Spinal cord (tissue), 10 donors: ENCODE results near the gene CTSZ. TPM values are rescaled to one million over a fixed set of nuclear protein-coding genes. Genes with fewer than 3 reads are reported as not detected.

ENCODE experiments used
- DNase-seq, 6 donors: peaks; one replicate each; pipeline versions ENCODE4 v3.0.0 to v3.0.0-alpha.2; 2013 to 2015; ENCODE audit warnings: low spot score in 6 of 6, low read depth in 4 of 6
- H3K27ac ChIP-seq: one replicate; pipeline ENCODE4 v1.5.1; 2013; ENCODE audit warnings: low read depth, low read length, control low read depth
- H3K27me3 ChIP-seq: one replicate; pipeline ENCODE4 v1.6.1; 2013; ENCODE audit warnings: low read length; ENCODE audit not compliant: control insufficient read depth, insufficient read depth
- H3K36me3 ChIP-seq: one replicate; pipeline ENCODE4 v1.6.1; 2013; ENCODE audit warnings: low read length; ENCODE audit not compliant: control insufficient read depth, insufficient read depth
- H3K4me1 ChIP-seq: one replicate; pipeline ENCODE4 v1.6.1; 2013; ENCODE audit warnings: low read length; ENCODE audit not compliant: control insufficient read depth, insufficient read depth
- H3K4me3 ChIP-seq: one replicate; pipeline ENCODE4 v1.5.1; 2013; ENCODE audit warnings: low read depth, low read length, control low read depth
- H3K9me3 ChIP-seq: one replicate; pipeline ENCODE4 v1.6.1; 2013; ENCODE audit warnings: low read length; ENCODE audit not compliant: control insufficient read depth, insufficient read depth
- WGBS: methylation state at CpG from one replicate; pipeline ENCODE4 v1.1.5; 2013; ENCODE audit warnings: missing lambda C conversion rate; ENCODE audit not compliant: insufficient coverage; 5-methylcytosine and 5-hydroxymethylcytosine counted together
- polyA plus RNA-seq, 2 donors: library from polyadenylated mRNA; unstranded; fragments of 120-200 nt; gene quantifications; one replicate each; pipeline ENCODE4 v1.2.1, GENCODE V29; 2013; ENCODE audit not compliant: insufficient read length in 2 of 2
- total RNA-seq, 2 donors: library from RNA; depleted of rRNA in 1 of 2; stranded (reverse); fragments of 120-200 nt in 1 of 2; fragments of >200 nt in 1 of 2; gene quantifications; one replicate each; pipeline versions ENCODE4 v1.2.3 to v1.2.4, GENCODE V29; 2013 to 2014
- donor health status: healthy.

Gene CTSZ
- total and polyA plus RNA-seq, 4 donors = 43.1 to 59.6 (median 47.2) TPM

DNA sequence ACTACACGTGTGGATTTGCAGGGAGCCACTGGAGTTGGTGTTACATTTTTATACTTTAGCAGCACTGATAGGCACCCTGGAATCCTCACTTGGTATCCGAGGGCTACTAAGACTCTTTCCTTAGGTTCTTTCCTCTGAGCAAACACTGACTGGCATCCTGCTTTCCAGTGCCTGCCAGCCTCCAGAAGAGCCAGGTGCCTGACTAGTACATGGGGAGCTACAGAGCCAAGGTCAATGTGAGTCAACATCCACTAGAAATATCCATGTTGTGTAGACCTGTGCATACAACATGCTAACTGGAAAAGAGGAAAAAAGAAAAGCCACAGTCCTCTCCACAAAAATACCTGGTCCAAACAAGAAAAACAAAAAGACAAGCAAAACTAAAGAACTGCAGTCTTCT is 18.0 kb upstream of the CTSZ start:
- Histone ChIP-seq H3K27me3 (no peaks in the 10 kb centered on the region), H3K9me3 (no peaks in the 10 kb centered on the region), H3K36me3 (peaks cover 24% of the 10 kb centered on the region), H3K4me3 (no peak overlapping the region), H3K4me1 (peaks cover 6% of the 10 kb centered on the region), H3K27ac (no peak overlapping the region)
- 90% methylated on average over 1 of the region's 2 CpGs for WGBS
- DNase-seq = no peak

- Histone ChIP-seq H3K4me3 (no peak overlapping the region), H3K27ac (no peak overlapping the region), H3K9me3 (no peaks in the 10 kb centered on the region), H3K36me3 (peaks cover 25% of the 10 kb centered on the region), H3K27me3 (no peaks in the 10 kb centered on the region), H3K4me1 (peaks cover 6% of the 10 kb centered on the region)
- no peak for DNase-seq
- WGBS = 97% methylated on average over 24 of the region's 24 CpGs
Measured at GRCh38 chr20:59024111-59024530, 17.1 kb upstream of the CTSZ start.

DNA sequence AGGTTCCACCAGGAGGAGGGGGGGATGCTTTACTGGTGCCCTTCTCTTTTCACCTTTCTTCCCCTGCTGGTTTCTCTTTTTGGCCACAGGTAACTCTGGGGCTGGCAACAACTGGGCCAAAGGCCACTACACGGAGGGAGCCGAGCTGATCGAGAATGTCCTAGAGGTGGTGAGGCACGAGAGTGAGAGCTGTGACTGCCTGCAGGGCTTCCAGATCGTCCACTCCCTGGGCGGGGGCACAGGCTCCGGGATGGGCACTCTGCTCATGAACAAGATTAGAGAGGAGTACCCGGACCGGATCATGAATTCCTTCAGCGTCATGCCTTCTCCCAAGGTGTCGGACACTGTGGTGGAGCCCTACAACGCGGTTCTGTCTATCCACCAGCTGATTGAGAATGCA is 16.6 kb upstream of the CTSZ start:
- Histone ChIP-seq H3K27ac (no peak overlapping the region), H3K4me3 (no peak overlapping the region), H3K27me3 (no peaks in the 10 kb centered on the region), H3K4me1 (peaks cover 6% of the 10 kb centered on the region), H3K36me3 (peaks cover 30% of the 10 kb centered on the region), H3K9me3 (no peaks in the 10 kb centered on the region)
- DNase-seq = no peak
- 95% methylated on average over 13 of the region's 13 CpGs for WGBS

DNA sequence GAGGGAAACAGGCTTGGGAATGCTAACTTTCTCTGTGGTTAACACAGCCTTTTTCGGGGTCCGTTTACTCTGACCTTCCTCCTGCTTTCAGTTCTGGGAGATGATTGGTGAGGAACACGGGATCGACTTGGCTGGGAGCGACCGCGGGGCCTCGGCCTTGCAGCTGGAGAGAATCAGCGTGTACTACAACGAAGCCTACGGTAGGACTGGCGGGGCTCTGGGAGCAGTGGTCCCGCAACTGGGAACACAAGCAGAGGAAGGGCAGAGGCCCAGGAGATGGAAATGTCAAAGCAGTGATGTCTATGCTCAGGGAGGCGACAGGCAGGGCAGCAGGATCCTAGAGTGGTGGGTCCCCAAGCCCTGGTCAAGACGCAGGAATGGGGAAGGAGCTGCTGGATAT is 15.7 kb upstream of the CTSZ start:
- WGBS = 94% methylated on average over 14 of the region's 15 CpGs
- Histone ChIP-seq H3K36me3 (peaks cover 30% of the 10 kb centered on the region), H3K27ac (no peak overlapping the region), H3K4me3 (no peak overlapping the region), H3K27me3 (no peaks in the 10 kb centered on the region), H3K4me1 (peaks cover 6% of the 10 kb centered on the region), H3K9me3 (no peaks in the 10 kb centered on the region)
- DNase-seq = no peak

GRCh38 chr20:59020938-59021551 is 14.0 kb upstream of the CTSZ start:
- peaks cover 3% of the 10 kb centered on the region for H3K4me1 ChIP-seq
- WGBS = 0% methylated on average over 1 of the region's 5 CpGs

GRCh38 chr20:59019217-59019616 is 12.2 kb upstream of the CTSZ start, which contains the start of gene TUBB1:
TSS of gene TUBB1 (plus strand) at chr20:59019429. CDS start at chr20:59019523, 94 bp downstream.
- H3K27ac ChIP-seq = no peak within 1 kb of the TSS
- WGBS = 89% methylated on average over 3 of the region's 5 CpGs
- no peaks in the 10 kb centered on the region for H3K9me3 ChIP-seq
- H3K4me3 ChIP-seq = no peak within 1 kb of the TSS
- H3K4me1 ChIP-seq = peaks cover 3% of the 10 kb centered on the region
- DNase-seq = no peak
- peaks cover 31% of the 10 kb centered on the region for H3K36me3 ChIP-seq
- H3K27me3 ChIP-seq = no peaks in the 10 kb centered on the region

More at GRCh38 chr20:59020938-59021551, 14.0 kb upstream of the CTSZ start:
- no peak overlapping the region for H3K4me3 ChIP-seq
- no peaks in the 10 kb centered on the region for H3K27me3 ChIP-seq
- no peaks in the 10 kb centered on the region for H3K9me3 ChIP-seq
- peak in 2 of 6 donors; percentile 16 to 62 for DNase-seq
- H3K36me3 ChIP-seq = peaks cover 28% of the 10 kb centered on the region
- H3K27ac ChIP-seq = no peak overlapping the region

GRCh38 chr20:59018817-59019216 is 11.8 kb upstream of the CTSZ start:
- no peak for DNase-seq
- Histone ChIP-seq H3K36me3 (peaks cover 27% of the 10 kb centered on the region), H3K27me3 (no peaks in the 10 kb centered on the region), H3K4me3 (no peak overlapping the region), H3K4me1 (no peaks in the 10 kb centered on the region), H3K27ac (no peak overlapping the region), H3K9me3 (no peaks in the 10 kb centered on the region)
- WGBS = 94% methylated on average over 7 of the region's 10 CpGs

DNA sequence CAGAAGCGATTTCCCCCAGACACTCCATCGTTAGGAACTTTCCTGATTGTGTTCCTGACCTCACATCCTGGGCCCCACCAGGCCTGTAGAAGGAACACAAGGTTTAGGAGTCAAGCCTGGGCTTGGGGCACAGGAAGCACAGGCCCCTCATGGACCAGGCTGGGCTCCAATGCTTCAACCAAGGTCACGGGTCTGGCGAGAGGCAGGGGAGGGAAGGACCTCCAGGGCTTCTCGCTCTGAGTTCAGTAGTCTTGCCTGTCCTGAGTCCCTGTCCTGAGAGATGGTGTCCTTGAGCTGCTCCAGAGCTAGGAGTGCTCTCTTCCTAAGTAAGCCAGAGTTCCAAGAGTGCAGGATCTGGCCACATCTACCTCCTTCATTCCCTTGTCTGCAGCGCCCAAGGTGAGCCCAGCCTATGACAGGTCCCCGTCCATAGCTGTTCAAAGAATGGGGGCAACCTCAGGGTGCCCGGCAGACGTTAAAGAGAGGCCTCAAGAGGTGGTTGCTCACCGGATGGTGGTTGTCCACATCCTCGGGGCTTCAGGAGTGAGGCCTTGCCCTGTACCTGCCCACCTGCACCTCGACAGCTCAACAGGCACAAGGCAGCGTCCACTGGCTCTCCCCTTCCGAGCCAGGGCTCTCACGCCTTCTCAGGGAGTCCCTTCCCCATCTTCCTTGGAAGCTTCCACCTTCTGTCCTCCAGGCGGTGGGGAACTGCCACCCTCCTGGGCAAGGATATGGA is 10.6 kb upstream of the CTSZ start:
- H3K27ac ChIP-seq = no peak overlapping the region
- no peaks in the 10 kb centered on the region for H3K9me3 ChIP-seq
- WGBS = 89% methylated on average over 13 of the region's 16 CpGs
- H3K4me3 ChIP-seq = no peak overlapping the region
- H3K27me3 ChIP-seq = no peaks in the 10 kb centered on the region
- DNase-seq = no peak
- no peaks in the 10 kb centered on the region for H3K4me1 ChIP-seq
- H3K36me3 ChIP-seq = peaks cover 21% of the 10 kb centered on the region

- no peaks in the 10 kb centered on the region for H3K27me3 ChIP-seq
- peaks cover 19% of the 10 kb centered on the region for H3K36me3 ChIP-seq
- no peaks in the 10 kb centered on the region for H3K9me3 ChIP-seq
- H3K27ac ChIP-seq = no peak overlapping the region
- H3K4me3 ChIP-seq = no peak overlapping the region
- no peak for DNase-seq
- WGBS = 70% methylated on average over 4 of the region's 4 CpGs
- H3K4me1 ChIP-seq = no peaks in the 10 kb centered on the region
Measured at GRCh38 chr20:59016795-59017492, 9.9 kb upstream of the CTSZ start.
